A673 (cell line): ENCODE measurements around the gene DHRSX.

Experiments
- CTCF ChIP-seq: fragments of 300-800, 200-600 bp; sonication (generic); conservative IDR thresholded peaks from 2 replicates; pipeline ENCODE4 v1.5.1; 2017; ENCODE audit warnings: low read depth, mild to moderate bottlenecking, antibody characterized with exemption, low read length, moderate library complexity, mixed read lengths
- EZH2 ChIP-seq: fragments of 200-600 bp; sonication (generic); IDR thresholded peaks from 2 replicates; pipeline ENCODE4 v1.6.1; 2017; ENCODE audit warnings: borderline replicate concordance, low read depth, mild to moderate bottlenecking, mixed read lengths, antibody characterized with exemption, low read length; ENCODE audit not compliant: poor library complexity, severe bottlenecking

- TF ChIP-seq CTCF (no peak), EZH2 (no peak)
Measured at GRCh38 chrX:2192584-2193272, 308.0 kb downstream of the DHRSX start.
